ENCODE results near the gene ATXN10.

DNA sequence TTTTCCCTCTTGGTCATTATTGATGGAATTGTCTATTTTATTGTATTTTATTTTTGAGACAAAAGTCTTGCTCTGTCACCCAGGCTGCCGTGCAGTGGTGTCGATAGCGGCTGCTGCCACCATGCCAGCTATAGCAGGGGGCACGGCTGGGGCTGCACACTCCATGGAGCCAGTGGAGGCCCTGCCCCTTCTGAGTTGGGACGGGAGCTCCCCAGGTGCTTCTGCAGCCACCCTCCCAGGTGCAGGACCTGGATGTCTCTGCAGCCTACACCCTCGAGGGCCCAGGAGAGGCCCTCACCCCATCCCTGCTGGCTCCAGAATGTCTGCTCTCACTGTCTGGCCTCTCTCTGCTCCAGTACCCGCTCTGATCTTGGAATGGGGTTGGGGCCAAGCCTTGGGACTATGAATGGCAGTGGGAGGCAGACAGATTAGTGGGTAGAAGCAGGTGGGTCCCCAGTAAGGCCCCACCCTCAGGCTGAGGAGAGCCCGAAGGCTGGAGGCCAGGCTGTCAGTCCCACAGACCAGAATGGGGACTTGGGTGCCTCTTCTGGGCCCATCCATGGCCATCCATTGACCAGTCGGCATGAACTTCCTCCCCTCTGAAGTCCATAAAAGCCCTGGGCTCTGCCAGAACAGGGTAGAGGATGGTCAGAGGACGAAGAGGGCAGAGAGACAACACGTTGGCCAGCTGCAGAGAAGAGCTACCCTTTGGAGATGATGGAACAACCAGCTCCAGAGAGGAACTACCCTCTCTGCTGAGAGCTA is 49.6 kb upstream of the ATXN10 start:
- no peak for TF ChIP-seq SNAPC2 (CRISPR knock-in tag; IDR thresholded peaks at IDR 0.05)
- no peak for TF ChIP-seq TARDBP (CRISPR knock-in tag; IDR thresholded peaks at IDR 0.05)
- TF ChIP-seq, protein P1, sequence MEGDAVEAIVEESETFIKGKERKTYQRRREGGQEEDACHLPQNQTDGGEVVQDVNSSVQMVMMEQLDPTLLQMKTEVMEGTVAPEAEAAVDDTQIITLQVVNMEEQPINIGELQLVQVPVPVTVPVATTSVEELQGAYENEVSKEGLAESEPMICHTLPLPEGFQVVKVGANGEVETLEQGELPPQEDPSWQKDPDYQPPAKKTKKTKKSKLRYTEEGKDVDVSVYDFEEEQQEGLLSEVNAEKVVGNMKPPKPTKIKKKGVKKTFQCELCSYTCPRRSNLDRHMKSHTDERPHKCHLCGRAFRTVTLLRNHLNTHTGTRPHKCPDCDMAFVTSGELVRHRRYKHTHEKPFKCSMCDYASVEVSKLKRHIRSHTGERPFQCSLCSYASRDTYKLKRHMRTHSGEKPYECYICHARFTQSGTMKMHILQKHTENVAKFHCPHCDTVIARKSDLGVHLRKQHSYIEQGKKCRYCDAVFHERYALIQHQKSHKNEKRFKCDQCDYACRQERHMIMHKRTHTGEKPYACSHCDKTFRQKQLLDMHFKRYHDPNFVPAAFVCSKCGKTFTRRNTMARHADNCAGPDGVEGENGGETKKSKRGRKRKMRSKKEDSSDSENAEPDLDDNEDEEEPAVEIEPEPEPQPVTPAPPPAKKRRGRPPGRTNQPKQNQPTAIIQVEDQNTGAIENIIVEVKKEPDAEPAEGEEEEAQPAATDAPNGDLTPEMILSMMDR (CRISPR knock-in tag; IDR thresholded peaks at IDR 0.05) = no peak
- no peak for TF ChIP-seq NFE2 (CRISPR knock-in tag; IDR thresholded peaks at IDR 0.05)
- no peak for TF ChIP-seq ZFP37 (CRISPR knock-in tag; IDR thresholded peaks at IDR 0.05; ENCODE audit: borderline replicate concordance)
- TF ChIP-seq, protein P2, sequence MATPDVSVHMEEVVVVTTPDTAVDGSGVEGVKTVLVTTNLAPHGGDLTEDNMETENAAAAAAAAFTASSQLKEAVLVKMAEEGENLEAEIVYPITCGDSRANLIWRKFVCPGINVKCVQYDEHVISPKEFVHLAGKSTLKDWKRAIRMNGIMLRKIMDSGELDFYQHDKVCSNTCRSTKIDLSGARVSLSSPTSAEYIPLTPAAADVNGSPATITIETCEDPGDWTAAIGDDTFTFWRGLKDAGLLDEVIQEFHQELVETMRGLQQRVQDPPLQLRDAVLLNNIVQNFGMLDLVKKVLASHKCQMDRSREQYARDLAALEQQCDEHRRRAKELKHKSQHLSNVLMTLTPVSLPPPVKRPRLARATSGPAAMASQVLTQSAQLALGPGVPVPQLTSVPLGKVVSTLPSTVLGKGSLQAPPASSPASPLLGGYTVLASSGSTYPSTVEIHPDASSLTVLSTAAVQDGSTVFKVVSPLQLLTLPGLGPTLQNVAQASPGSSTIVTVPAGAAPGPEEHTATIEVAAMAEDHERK (CRISPR knock-in tag; IDR thresholded peaks at IDR 0.05; ENCODE audit: low read depth) = no peak
- TF ChIP-seq ZNF780A (CRISPR knock-in tag; IDR thresholded peaks at IDR 0.05) = no peak

Measured in HepG2 (cell line).